Left hindlimb (tissue), 1 donor: ENCODE results near the gene KCNH6.

Experiments
- DNase-seq: peaks from one replicate; pipeline ENCODE4 v3.0.0-alpha.2; 2018

Gene KCNH6

GRCh38 chr17:63512388-63512787 is 10.8 kb upstream of the KCNH6 start:
- no peak for DNase-seq

- no peak for DNase-seq
These were observed 10.1 kb upstream of the KCNH6 start for GRCh38 chr17:63512896-63513644.

- DNase-seq, result no peak
These were observed 8.7 kb upstream of the KCNH6 start for GRCh38 chr17:63514477-63514876.

- no peak for DNase-seq
These were observed 8.2 kb upstream of the KCNH6 start for GRCh38 chr17:63514974-63515373.

- DNase-seq, result no peak
These were observed 7.7 kb upstream of the KCNH6 start for GRCh38 chr17:63515426-63515825.

- DNase-seq, result no peak
These were observed 6.0 kb upstream of the KCNH6 start for GRCh38 chr17:63516910-63517824.

- no peak for DNase-seq
These were observed 5.2 kb upstream of the KCNH6 start for GRCh38 chr17:63517825-63518534.

- no peak for DNase-seq
These were observed 3.9 kb upstream of the KCNH6 start for GRCh38 chr17:63519116-63519881.

GRCh38 chr17:63519972-63520882 is 2.9 kb upstream of the KCNH6 start:
- no peak for DNase-seq

- DNase-seq, result no peak
These were observed 893 bp downstream of the KCNH6 start for GRCh38 chr17:63524051-63524450.

- DNase-seq, result no peak
These were observed 2.2 kb downstream of the KCNH6 start for GRCh38 chr17:63525190-63525946.

GRCh38 chr17:63526861-63527260 is 3.7 kb downstream of the KCNH6 start:
- no peak for DNase-seq

GRCh38 chr17:63528183-63528582 is 5.0 kb downstream of the KCNH6 start:
- no peak for DNase-seq

GRCh38 chr17:63529711-63530556 is 6.8 kb downstream of the KCNH6 start:
- no peak for DNase-seq

GRCh38 chr17:63530557-63531021 is 7.4 kb downstream of the KCNH6 start:
- no peak for DNase-seq

GRCh38 chr17:63531022-63531965 is 8.1 kb downstream of the KCNH6 start:
- no peak for DNase-seq

GRCh38 chr17:63533433-63534077 is 10.4 kb downstream of the KCNH6 start:
- DNase-seq, result no peak

GRCh38 chr17:63534078-63534570 is 11.0 kb downstream of the KCNH6 start:
- no peak for DNase-seq
